Activated CD4-positive, alpha-beta T cell treated with anti-CD3 and anti-CD28 coated beads, Interleukin-2, amount 50 U/mL, for 16 hours (primary cell): ENCODE measurements around the gene PLPP7.
"Not testable (repeated sequence)": the region's sequence is repeated elsewhere in the genome, so short reads cannot be mapped to it uniquely, and the experiment has no call there.

Source experiments
- DNase-seq: peaks from one replicate; pipeline ENCODE4 v3.0.0-alpha.2; 2020

PLPP7 gene

GRCh38 chr9:131307974-131308373, 18.5 kb downstream of the PLPP7 start:
- DNase-seq, result no peak

- DNase-seq, result no peak
These were observed 18.9 kb downstream of the PLPP7 start for GRCh38 chr9:131308452-131308851.

- DNase-seq, result no peak
These were observed 19.5 kb downstream of the PLPP7 start for GRCh38 chr9:131308906-131309529.

GRCh38 chr9:131309530-131310276, 20.2 kb downstream of the PLPP7 start:
- DNase-seq, result no peak

GRCh38 chr9:131310833-131311554, 21.5 kb downstream of the PLPP7 start:
- peak; percentile 56 for DNase-seq

- no peak for DNase-seq
These were observed 22.7 kb downstream of the PLPP7 start for GRCh38 chr9:131312246-131312645.

DNA sequence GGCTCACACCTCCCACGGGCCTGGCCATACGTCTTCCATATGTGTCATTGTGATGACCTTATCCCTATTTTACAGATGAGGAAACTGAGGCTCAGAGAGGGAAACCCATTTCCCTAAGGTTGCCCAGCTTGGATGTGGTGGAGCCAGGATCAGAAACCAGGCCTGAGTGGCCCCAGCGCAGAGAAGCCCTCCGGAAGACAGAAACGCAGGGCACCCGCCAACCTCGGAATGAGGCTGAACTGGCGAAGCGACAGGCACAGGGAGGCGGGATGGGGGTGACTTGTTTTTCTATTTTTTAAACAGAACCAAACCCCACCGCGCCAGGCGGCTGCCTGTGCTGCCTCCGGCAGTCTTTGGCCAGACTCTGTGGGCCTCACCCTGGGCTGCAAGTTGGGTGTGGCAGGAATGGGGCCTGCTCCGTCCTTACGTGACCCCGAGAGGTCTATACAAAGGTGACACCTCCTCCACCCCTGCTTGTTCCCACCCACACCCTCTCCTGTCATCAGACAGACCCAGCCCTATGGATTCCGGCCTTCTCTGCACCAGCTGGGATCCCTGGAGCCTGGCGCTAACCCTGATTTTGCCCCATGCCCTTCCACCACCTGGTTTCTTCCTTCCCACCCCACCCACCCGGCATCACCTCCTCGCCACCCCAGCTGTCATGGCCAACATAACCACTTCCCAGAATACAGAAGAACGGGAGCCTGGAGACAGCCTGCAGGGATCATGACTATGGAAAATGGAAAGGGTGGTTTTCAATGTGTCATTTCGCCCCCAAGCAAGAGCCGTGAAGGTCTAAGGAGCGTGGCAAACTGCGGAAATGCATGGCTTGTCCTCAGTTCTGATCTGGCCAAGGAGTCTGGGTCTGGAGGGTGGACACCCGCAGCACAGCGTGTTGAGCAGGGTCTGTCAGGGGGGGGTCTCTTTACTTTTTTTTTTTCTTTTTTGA, 23.6 kb downstream of the PLPP7 start:
- DNase-seq, result no peak

GRCh38 chr9:131318231-131319085, 28.9 kb downstream of the PLPP7 start:
- no peak for DNase-seq

GRCh38 chr9:131319486-131319885, 30.0 kb downstream of the PLPP7 start:
- DNase-seq, result no peak

DNA sequence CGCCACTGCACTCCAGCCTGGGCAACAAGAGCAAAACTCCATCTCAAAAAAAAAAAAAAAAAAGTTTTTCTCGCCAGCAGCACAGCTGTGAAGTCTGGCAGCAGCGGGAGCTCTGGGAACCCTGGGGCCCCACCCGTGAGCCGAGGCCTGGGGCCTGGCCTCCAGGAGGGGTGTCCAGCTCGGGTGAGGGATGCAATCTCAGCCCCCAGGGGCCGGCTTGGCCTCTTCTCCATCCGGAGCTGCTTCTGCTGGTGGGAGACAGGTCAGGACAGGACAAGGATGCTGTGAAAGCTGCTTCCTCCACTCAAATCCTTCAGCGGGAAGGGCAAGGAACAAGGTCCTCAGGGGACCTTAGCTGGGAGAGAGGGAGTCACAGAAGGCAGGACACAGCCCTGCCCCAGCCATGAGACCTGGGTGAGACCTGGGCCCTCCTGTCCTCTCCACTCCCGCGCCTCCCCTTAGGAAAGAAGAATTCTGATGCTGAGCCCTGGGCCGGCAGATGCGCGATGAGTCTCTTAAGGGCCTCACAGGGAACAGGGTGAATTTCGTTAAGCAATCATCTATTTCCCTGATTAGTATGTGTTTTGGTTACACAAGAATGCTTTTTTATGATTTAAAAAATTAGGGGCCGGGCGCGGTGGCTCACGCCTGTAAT, 30.6 kb downstream of the PLPP7 start:
- DNase-seq, result no peak

DNA sequence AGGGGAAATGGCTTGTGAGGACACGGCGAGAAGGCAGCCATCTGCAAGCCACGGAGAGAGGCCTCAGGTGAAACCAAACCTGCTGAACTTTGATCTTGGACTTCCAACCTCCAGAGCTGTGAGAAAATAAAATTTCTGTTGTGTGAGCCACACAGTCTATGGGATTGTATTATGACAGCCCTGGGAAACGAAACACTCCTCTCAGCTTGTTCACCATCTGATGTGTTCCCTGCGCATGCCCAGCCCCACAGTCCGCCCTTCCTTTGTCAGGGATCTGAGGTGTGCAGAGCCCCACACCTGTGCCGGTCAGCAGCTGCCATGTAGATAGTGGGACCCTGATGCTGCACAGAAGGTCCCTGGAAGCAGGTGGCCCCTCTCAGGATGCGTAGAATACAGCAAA, 34.1 kb downstream of the PLPP7 start:
- DNase-seq, result no peak

DNA sequence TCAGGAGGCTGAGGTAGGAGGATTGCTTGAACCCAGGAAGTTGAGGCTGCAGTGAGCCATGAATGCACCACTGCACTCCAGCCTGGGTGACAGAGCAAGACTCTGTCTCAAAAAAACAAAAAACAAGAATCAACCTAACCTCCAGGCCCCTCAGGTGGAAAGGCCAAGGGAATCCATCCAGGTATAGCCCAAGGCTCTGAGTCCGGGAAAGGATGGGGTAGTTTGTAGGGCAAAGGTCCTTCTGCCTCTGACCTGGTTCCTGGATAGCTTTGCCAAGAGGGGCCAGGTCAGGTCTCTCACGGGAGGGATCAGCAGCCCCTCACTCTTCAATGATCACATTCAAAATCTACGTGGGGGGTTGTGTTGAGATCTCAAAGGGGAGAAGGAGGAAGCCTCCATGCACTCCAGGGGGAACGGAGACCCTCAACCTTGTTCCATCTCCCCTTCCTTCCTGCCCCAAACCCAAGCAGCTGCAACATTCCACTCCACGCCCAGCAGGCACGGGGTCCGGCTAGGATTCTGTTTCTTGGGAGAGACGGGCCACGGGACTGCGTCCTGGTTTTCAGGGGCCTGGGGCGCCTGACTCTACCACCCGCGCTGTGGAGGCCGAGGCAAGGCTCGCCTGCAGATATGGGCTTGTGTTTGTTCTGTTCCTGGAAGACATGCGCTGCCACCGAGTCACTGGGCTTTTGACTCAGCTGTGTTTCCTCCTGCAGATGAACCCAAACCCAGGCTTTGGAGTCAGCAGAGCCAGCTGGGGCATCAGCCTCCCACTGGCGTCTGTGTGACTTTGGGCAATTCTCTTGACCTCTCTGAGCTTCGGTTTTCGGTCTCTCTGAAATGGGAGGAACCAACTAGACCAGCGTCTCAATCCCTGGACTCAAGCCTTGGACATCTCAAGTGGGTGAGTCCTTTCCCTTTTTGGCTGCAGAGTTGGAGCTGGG, 35.5 kb downstream of the PLPP7 start:
- DNase-seq, result no peak

- no peak for DNase-seq
These were observed 39.7 kb downstream of the PLPP7 start for GRCh38 chr9:131329241-131329641.

DNA sequence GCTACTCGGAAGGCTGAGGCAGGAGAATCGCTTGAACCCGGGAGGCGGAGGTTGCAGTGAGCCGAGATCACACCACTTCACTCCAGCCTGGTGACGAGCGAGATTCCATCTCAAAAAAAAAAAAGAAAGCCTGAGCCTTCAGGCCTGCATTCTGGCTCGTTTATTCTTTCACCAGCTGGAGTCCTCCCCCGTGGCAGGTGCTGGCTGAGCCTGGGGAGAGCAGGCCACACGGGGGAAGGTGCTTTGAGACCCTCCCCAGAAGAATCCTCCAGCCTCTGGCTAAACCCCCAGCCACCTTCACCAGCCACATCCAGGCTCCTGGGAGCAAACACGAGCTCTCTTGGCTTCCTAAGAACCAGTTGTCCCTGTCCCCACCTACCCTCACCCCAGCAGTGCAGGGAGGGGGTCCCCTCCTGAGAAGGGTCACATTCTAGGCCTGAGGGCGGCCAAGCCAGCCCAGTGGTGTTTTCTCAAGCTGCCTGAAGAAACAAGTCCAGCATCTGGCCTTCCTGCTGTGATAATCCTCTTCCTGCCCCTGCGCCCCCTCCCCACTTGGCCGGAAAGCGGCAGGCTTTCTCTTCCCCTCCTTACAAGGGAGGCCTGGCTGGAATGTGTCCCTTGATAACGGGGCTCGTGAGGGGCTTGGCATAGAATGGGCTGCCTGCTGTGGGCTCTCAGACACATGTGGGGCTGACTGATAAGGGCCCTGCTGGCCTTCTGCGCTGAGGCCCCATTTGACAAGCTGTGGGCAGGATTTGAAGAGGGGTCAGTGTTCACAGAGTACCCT, 41.5 kb downstream of the PLPP7 start:
- no peak for DNase-seq

DNA sequence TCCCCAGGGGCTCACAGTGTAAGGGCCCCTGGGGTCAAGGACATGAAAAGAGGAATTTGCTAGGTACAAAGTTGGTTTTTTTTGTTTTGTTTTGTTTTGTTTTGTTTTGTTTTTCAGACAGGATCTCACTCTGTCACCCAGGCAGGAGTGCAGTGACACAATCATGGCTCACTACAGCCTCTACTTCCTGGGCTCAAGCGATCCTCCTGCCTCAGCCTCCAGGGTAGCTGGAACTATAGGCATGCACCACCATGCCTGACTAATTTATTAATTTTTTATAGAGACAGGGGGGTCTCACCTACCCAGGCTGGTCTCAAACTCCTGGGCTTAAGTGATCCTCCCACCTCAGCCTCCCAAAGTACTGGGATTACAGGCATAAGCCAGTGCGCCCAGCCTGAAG, 42.5 kb downstream of the PLPP7 start:
- not testable (repeated sequence) for DNase-seq

GRCh38 chr9:131333771-131334628, 44.5 kb downstream of the PLPP7 start:
- no peak for DNase-seq

DNA sequence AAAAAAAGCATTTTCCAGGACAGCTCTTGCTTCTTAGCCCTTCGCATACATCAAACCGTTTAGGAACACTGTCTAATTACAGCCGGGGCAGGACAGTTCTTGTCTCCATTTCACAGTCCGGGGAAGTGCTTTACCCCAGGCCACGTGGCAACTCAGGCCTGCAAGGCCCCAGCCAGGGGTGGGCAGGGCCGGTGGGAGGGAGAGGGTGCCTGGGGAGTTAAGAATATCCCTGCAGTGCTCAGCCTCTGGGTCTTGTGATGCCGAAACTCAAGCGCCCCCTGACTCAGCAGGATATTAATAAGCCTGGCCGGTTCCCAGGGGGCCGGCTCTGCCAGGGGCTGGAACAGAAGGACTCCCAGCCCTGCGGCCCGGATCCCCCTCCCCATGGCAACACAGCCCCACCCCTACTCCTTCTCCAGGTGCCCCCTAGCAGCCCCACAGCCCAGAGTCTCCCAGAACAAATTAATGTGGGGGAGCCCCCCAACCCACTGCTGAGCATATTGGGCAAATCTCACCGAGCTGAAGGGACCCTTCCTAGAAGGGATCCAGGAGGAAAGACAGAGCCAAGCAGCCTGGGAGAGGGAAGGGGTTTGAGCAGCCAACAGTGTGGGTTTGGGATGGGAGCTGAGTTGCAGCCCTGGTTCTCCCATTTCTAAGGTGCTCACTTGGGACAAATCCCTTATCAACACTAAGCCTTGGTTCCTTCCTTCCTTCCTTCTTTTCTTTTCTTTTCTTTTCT, 45.3 kb downstream of the PLPP7 start:
- DNase-seq, result no peak

- DNase-seq, result no peak
These were observed 45.8 kb downstream of the PLPP7 start for GRCh38 chr9:131335368-131335755.
